ENCODE measurements around the gene ARHGEF12.
A peak's percentile ranks its signal among the peaks of the same experiment; 100 is the strongest.

ARHGEF12 gene

GRCh38 chr11:120344302-120345004 is 8.2 kb downstream of the ARHGEF12 start:
- DNase-seq, result peak; percentile 43

- no peak for DNase-seq
Measured at GRCh38 chr11:120346233-120346632, 10.0 kb downstream of the ARHGEF12 start.

- DNase-seq, result no peak
Measured at GRCh38 chr11:120350637-120351036, 14.4 kb downstream of the ARHGEF12 start.

- no peak for DNase-seq
Measured at GRCh38 chr11:120352405-120352804, 16.2 kb downstream of the ARHGEF12 start.

GRCh38 chr11:120354068-120354467 is 17.9 kb downstream of the ARHGEF12 start:
- DNase-seq, result no peak

GRCh38 chr11:120354779-120355178 is 18.6 kb downstream of the ARHGEF12 start:
- DNase-seq, result no peak

- DNase-seq, result no peak
Measured at GRCh38 chr11:120357620-120358019, 21.4 kb downstream of the ARHGEF12 start.

- DNase-seq, result no peak
Measured at GRCh38 chr11:120358729-120359128, 22.5 kb downstream of the ARHGEF12 start.

- DNase-seq, result no peak
Measured at GRCh38 chr11:120363436-120363835, 27.2 kb downstream of the ARHGEF12 start.

GRCh38 chr11:120365512-120365911 is 29.3 kb downstream of the ARHGEF12 start:
- no peak for DNase-seq

- DNase-seq, result no peak
Measured at GRCh38 chr11:120372296-120372695, 36.1 kb downstream of the ARHGEF12 start.

GRCh38 chr11:120375076-120375475 is 38.9 kb downstream of the ARHGEF12 start:
- DNase-seq, result no peak

- DNase-seq, result no peak
Measured at GRCh38 chr11:120376547-120377182, 40.5 kb downstream of the ARHGEF12 start.

- no peak for DNase-seq
Measured at GRCh38 chr11:120378474-120378873, 42.3 kb downstream of the ARHGEF12 start.

- no peak for DNase-seq
Measured at GRCh38 chr11:120381401-120381800, 45.2 kb downstream of the ARHGEF12 start.

- DNase-seq, result no peak
Measured at GRCh38 chr11:120383518-120384155, 47.4 kb downstream of the ARHGEF12 start.

GRCh38 chr11:120384476-120384875 is 48.3 kb downstream of the ARHGEF12 start:
- no peak for DNase-seq

GRCh38 chr11:120385110-120385509 is 48.9 kb downstream of the ARHGEF12 start:
- no peak for DNase-seq

GRCh38 chr11:120385655-120386054 is 49.4 kb downstream of the ARHGEF12 start:
- no peak for DNase-seq

- no peak for DNase-seq
Measured at GRCh38 chr11:120386318-120386717, 50.1 kb downstream of the ARHGEF12 start.

GRCh38 chr11:120386774-120387371 is 50.7 kb downstream of the ARHGEF12 start:
- no peak for DNase-seq

- DNase-seq, result no peak
Measured at GRCh38 chr11:120388261-120388660, 52.0 kb downstream of the ARHGEF12 start.

- no peak for DNase-seq
Measured at GRCh38 chr11:120389693-120390584, 53.7 kb downstream of the ARHGEF12 start.

Measured in activated gamma-delta T cell treated with Interleukin-2 at 50 U/mL for 16 hours (primary cell).